Measurements from ENCODE around the gene KIF17.

Gene KIF17

GRCh38 chr1:20742671-20743070, 24.9 kb upstream of the KIF17 start:
- no peak for TF ChIP-seq CTCF (conservative IDR thresholded peaks at IDR 0.05; ENCODE audit: control insufficient read depth, insufficient read depth, low read depth, low read length)
- H3K4me3 ChIP-seq (ENCODE audit: control insufficient read depth, low read depth, low read length), result no peak overlapping the region
- peak; percentile 28 for DNase-seq (ENCODE audit: low read depth)

- TF ChIP-seq CTCF (conservative IDR thresholded peaks at IDR 0.05; ENCODE audit: control insufficient read depth, insufficient read depth, low read depth, low read length), result no peak
- DNase-seq (ENCODE audit: low read depth), result no peak
Measured at GRCh38 chr1:20740781-20741180, 23.0 kb upstream of the KIF17 start.

GRCh38 chr1:20739225-20739624, 21.4 kb upstream of the KIF17 start:
- peak; percentile 64 for DNase-seq (ENCODE audit: low read depth)
- no peak overlapping the region for H3K4me3 ChIP-seq (ENCODE audit: control insufficient read depth, low read depth, low read length)
- no peak for TF ChIP-seq CTCF (conservative IDR thresholded peaks at IDR 0.05; ENCODE audit: control insufficient read depth, insufficient read depth, low read depth, low read length)

More at GRCh38 chr1:20740781-20741180, 23.0 kb upstream of the KIF17 start:
- no peak overlapping the region for H3K4me3 ChIP-seq (ENCODE audit: control insufficient read depth, low read depth, low read length)

GRCh38 chr1:20735581-20736111, 17.8 kb upstream of the KIF17 start:
- no peak for DNase-seq (ENCODE audit: low read depth)
- no peak for TF ChIP-seq CTCF (conservative IDR thresholded peaks at IDR 0.05; ENCODE audit: control insufficient read depth, insufficient read depth, low read depth, low read length)
- no peak overlapping the region for H3K4me3 ChIP-seq (ENCODE audit: control insufficient read depth, low read depth, low read length)

- no peak overlapping the region for H3K4me3 ChIP-seq (ENCODE audit: control insufficient read depth, low read depth, low read length)
- no peak for DNase-seq (ENCODE audit: low read depth)
- TF ChIP-seq CTCF (conservative IDR thresholded peaks at IDR 0.05; ENCODE audit: control insufficient read depth, insufficient read depth, low read depth, low read length), result no peak
Measured at GRCh38 chr1:20733360-20733975, 15.7 kb upstream of the KIF17 start.

- peak within 1 kb of the TSS; percentile 61 for H3K4me3 ChIP-seq (ENCODE audit: control insufficient read depth, low read depth, low read length)
- peak; percentile 20 for TF ChIP-seq CTCF (conservative IDR thresholded peaks at IDR 0.05; ENCODE audit: control insufficient read depth, insufficient read depth, low read depth, low read length)
- peak; percentile 96 for DNase-seq (ENCODE audit: low read depth)
Measured at GRCh38 chr1:20732588-20733359, 15.0 kb upstream of the KIF17 start, which contains the start of gene SH2D5. Gene SH2D5, minus strand, starts transcription at chr1:20732703. Its CDS starts 4,659 bp downstream, at chr1:20728044.

All from fibroblast of mammary gland (primary cell).